Left ventricle myocardium inferior (tissue), 1 donor: ENCODE data around the gene TRIM33. TPM values are rescaled to one million over a fixed set of nuclear protein-coding genes. Genes with fewer than 3 reads are reported as not detected.

Source experiments
- DNase-seq: peaks from one replicate; pipeline ENCODE4 v3.0.0-alpha.2; 2020
- H3K27ac ChIP-seq: fragments of 200-600 bp; replicated peaks from 2 replicates; pipeline ENCODE4 v1.8.0; 2021
- H3K27me3 ChIP-seq: fragments of 200-600 bp; 2 replicates; pipeline ENCODE4 v1.8.0; 2021; ENCODE audit warnings: low read depth
- H3K36me3 ChIP-seq: fragments of 200-600 bp; 2 replicates; pipeline ENCODE4 v1.8.0; 2021
- H3K4me1 ChIP-seq: fragments of 200-600 bp; 2 replicates; pipeline ENCODE4 v1.8.0; 2021
- H3K4me3 ChIP-seq: fragments of 200-600 bp; 2 replicates; pipeline ENCODE4 v1.8.0; 2021; ENCODE audit warnings: mild to moderate bottlenecking, moderate library complexity
- H3K9me3 ChIP-seq: fragments of 200-600 bp; replicated peaks from 2 replicates; pipeline ENCODE4 v1.8.0; 2021
- CTCF ChIP-seq: fragments of 200-600 bp; IDR thresholded peaks from 2 replicates; pipeline ENCODE4 v1.8.0; 2021; ENCODE audit warnings: antibody characterized with exemption, mild to moderate bottlenecking, borderline replicate concordance
- intact Hi-C: fragments of 100-400 bp; cut with micrococcal nuclease; formaldehyde crosslinking; loops from one replicate; pipeline ENCODE4 v1.11.0; 2022
- total RNA-seq: library from RNA; stranded (reverse); fragmentation: NEBNext Ultra II Directional; extraction: Animal tissue kit (Norgen Biotek cat#: 25700); gene quantifications from one replicate; pipeline ENCODE4 v1.2.1, GENCODE V29; 2021
- donor health status: DM: no; HTN: yes; CAD: no; lungs with severe emphysema.

TRIM33 gene
- total RNA-seq, 1 donor from 2014 or later, result 14.2 TPM

- Histone ChIP-seq H3K27ac (no peak overlapping the region), H3K4me3 (no peak overlapping the region), H3K9me3 (no peaks in the 10 kb centered on the region), H3K36me3 (no peaks in the 10 kb centered on the region), H3K4me1 (no peaks in the 10 kb centered on the region), H3K27me3 (no peaks in the 10 kb centered on the region)
- intact Hi-C loops, result no loop called here
- DNase-seq, result no peak
- no peak for TF ChIP-seq CTCF
These were observed 34.3 kb upstream of the TRIM33 start for GRCh38 chr1:114545315-114545714.

GRCh38 chr1:114540821-114541220, 29.8 kb upstream of the TRIM33 start:
- Histone ChIP-seq H3K27me3 (no peaks in the 10 kb centered on the region), H3K27ac (no peak overlapping the region), H3K4me1 (no peaks in the 10 kb centered on the region), H3K9me3 (no peaks in the 10 kb centered on the region), H3K36me3 (no peaks in the 10 kb centered on the region), H3K4me3 (no peak overlapping the region)
- no peak for DNase-seq
- no peak for TF ChIP-seq CTCF
- intact Hi-C loops, result no loop called here

GRCh38 chr1:114540272-114540671, 29.3 kb upstream of the TRIM33 start:
- Histone ChIP-seq H3K4me1 (no peaks in the 10 kb centered on the region), H3K4me3 (no peak overlapping the region), H3K9me3 (no peaks in the 10 kb centered on the region), H3K27me3 (no peaks in the 10 kb centered on the region), H3K36me3 (no peaks in the 10 kb centered on the region), H3K27ac (no peak overlapping the region)
- intact Hi-C loops, result no loop called here
- DNase-seq, result no peak
- no peak for TF ChIP-seq CTCF

- Histone ChIP-seq H3K27ac (no peak overlapping the region), H3K9me3 (no peaks in the 10 kb centered on the region), H3K27me3 (no peaks in the 10 kb centered on the region), H3K36me3 (no peaks in the 10 kb centered on the region), H3K4me1 (no peaks in the 10 kb centered on the region), H3K4me3 (no peak overlapping the region)
- no peak for DNase-seq
- no peak for TF ChIP-seq CTCF
- intact Hi-C loops, result no loop called here
These were observed 25.0 kb upstream of the TRIM33 start for GRCh38 chr1:114536043-114536442.

- Histone ChIP-seq H3K4me1 (no peaks in the 10 kb centered on the region), H3K4me3 (no peak overlapping the region), H3K27me3 (no peaks in the 10 kb centered on the region), H3K9me3 (no peaks in the 10 kb centered on the region), H3K27ac (no peak overlapping the region), H3K36me3 (no peaks in the 10 kb centered on the region)
- no peak for DNase-seq
- intact Hi-C loops, result no loop called here
- no peak for TF ChIP-seq CTCF
These were observed 24.4 kb upstream of the TRIM33 start for GRCh38 chr1:114535401-114535800.

GRCh38 chr1:114531094-114531493, 20.1 kb upstream of the TRIM33 start:
- TF ChIP-seq CTCF, result no peak
- no peaks in the 10 kb centered on the region for H3K4me1 ChIP-seq
- no peaks in the 10 kb centered on the region for H3K36me3 ChIP-seq
- DNase-seq, result no peak
- no peaks in the 10 kb centered on the region for H3K27me3 ChIP-seq
- H3K27ac ChIP-seq, result no peak overlapping the region
- no peaks in the 10 kb centered on the region for H3K9me3 ChIP-seq
- intact Hi-C loops, result no loop called here
- no peak overlapping the region for H3K4me3 ChIP-seq
